Measurements from ENCODE around the gene FARP2. TPM values are rescaled to one million over a fixed set of nuclear protein-coding genes. Genes with fewer than 3 reads are reported as not detected.

FARP2 gene
- total and polyA plus RNA-seq, 2 of the 4 experiments (the other 2 are of a cell fraction) = 17.1 to 30.8 TPM

DNA sequence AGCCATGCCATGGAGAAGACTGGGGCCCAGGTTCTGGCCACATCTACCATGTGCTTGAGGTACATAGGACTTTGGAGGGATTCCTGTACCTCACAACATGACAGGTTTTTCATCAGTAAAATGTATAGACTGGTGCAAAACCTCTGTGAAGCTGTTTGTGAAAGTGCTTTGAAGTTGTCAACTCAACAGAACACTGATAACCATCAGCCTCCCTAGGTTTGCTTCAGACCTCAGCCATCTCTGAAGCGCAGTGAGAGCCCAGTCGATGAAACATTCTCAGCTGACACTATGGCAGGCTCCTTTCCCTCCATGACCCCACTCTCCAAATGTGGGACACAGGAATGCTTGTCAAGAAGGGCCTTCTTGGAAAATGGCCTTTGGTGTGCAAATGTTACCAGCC is 113.7 kb downstream of the FARP2 start:
- Histone ChIP-seq H4K91ac (ENCODE audit: insufficient read depth, low read depth, low read length) (no peak overlapping the region), H3K4me2 (ENCODE audit: low read depth, low read length) (no peak overlapping the region), H2BK5ac (ENCODE audit: low read depth, low read length, poor library complexity, severe bottlenecking) (no peak overlapping the region), H2AFZ (replicated peaks; ENCODE audit: low read length, poor library complexity) (no peak overlapping the region), H3K79me1 (ENCODE audit: low read depth in 1 of 2, low read length in 2 of 2) (no peaks in the 10 kb centered on the region), H2BK120ac (ENCODE audit: low read depth, low read length) (no peak overlapping the region), H3K36me3 (ENCODE audit: control insufficient read depth, insufficient read depth, low read length) (no peaks in the 10 kb centered on the region), H4K8ac (ENCODE audit: low read depth in 2 of 2, low read length in 2 of 2) (no peak overlapping the region), H3K56ac (ENCODE audit: extremely low read depth, insufficient read depth, low read length) (no peak overlapping the region), H2BK15ac (ENCODE audit: low read depth, low read length) (no peak overlapping the region), H4K20me1 (ENCODE audit: insufficient read depth, low read length) (no peaks in the 10 kb centered on the region), H2BK20ac (ENCODE audit: low read depth, low read length) (no peak overlapping the region), H2AK5ac (ENCODE audit: low read depth, low read length) (no peak overlapping the region), H3K27me3 (ENCODE audit: control insufficient read depth, insufficient read depth, low read length) (peaks cover 9% of the 10 kb centered on the region), H3K9ac (ENCODE audit: low read depth, low read length) (no peak overlapping the region), H2AK9ac (replicated peaks; ENCODE audit: low read depth, low read length, poor library complexity) (no peak overlapping the region), H3K9me1 (ENCODE audit: insufficient read depth, low read length) (no peaks in the 10 kb centered on the region), H4K5ac (ENCODE audit: low read depth, low read length) (no peak overlapping the region), H3K9me3 (ENCODE audit: control insufficient read depth, insufficient read depth, low read length) (no peaks in the 10 kb centered on the region), H3K4me3 (ENCODE audit: insufficient read depth, low read depth, low read length) (no peak overlapping the region), H3K27ac (ENCODE audit: insufficient read depth, low read length) (no peak overlapping the region), H3K14ac (replicated peaks; ENCODE audit: low read depth, low read length) (no peak overlapping the region), H3K4ac (ENCODE audit: low read depth, low read length) (no peak overlapping the region), H3K18ac (ENCODE audit: low read depth, low read length) (no peak overlapping the region), H3K4me1 (ENCODE audit: control insufficient read depth, insufficient read depth, low read length) (no peaks in the 10 kb centered on the region), H3K23ac (ENCODE audit: low read depth, low read length) (no peak overlapping the region)
- no CpG with 5 or more reads among the region's 2 CpGs for WGBS, 2 experiments (ENCODE audit: extremely low coverage in 2 of 2, insufficient read length in 1 of 2)
- ChIA-PET CTCF (no interaction called here), POLR2A (ENCODE audit: unreplicated experiment) (no interaction called here)
- dilution Hi-C loops (cut with HindIII; ENCODE audit: low sequenced_read_pairs, unreplicated experiment) = no loop called here
- no peak for ATAC-seq (ENCODE audit: low read depth)
- in situ Hi-C loops (cut with MboI; ENCODE audit: low sequenced_read_pairs) = no loop called here
- no peak for DNase-seq
- BruUV-seq (replicated peaks) = no TSS peak
- TF ChIP-seq SMC3 (IDR thresholded peaks at IDR 0.05; ENCODE audit: low read depth, low read length) (no peak), FOS (IDR thresholded peaks at IDR 0.05; ENCODE audit: low read depth, low read length) (no peak), CHD1 (IDR thresholded peaks at IDR 0.05; ENCODE audit: low read depth, low read length) (no peak), POLR2A (IDR thresholded peaks at IDR 0.05; ENCODE audit: low read depth, low read length) (no peak), NFE2L2 (IDR thresholded peaks at IDR 0.05; ENCODE audit: low read depth, low read length) (no peak), MXI1 (IDR thresholded peaks at IDR 0.05; ENCODE audit: borderline replicate concordance, low read depth, low read length) (no peak), BHLHE40 (IDR thresholded peaks at IDR 0.05; ENCODE audit: low read depth, low read length) (no peak), RCOR1 (IDR thresholded peaks at IDR 0.05; ENCODE audit: insufficient replicate concordance, low read length) (no peak), RAD21 (IDR thresholded peaks at IDR 0.05; ENCODE audit: low read length) (no peak), MAZ (IDR thresholded peaks at IDR 0.05; ENCODE audit: borderline replicate concordance, low read depth, low read length) (no peak), RFX5 (IDR thresholded peaks at IDR 0.05; ENCODE audit: low read depth, low read length) (no peak)
- TF ChIP-seq, protein P1, sequence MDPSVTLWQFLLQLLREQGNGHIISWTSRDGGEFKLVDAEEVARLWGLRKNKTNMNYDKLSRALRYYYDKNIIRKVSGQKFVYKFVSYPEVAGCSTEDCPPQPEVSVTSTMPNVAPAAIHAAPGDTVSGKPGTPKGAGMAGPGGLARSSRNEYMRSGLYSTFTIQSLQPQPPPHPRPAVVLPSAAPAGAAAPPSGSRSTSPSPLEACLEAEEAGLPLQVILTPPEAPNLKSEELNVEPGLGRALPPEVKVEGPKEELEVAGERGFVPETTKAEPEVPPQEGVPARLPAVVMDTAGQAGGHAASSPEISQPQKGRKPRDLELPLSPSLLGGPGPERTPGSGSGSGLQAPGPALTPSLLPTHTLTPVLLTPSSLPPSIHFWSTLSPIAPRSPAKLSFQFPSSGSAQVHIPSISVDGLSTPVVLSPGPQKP (IDR thresholded peaks at IDR 0.05; ENCODE audit: borderline replicate concordance, low read depth, low read length) = no peak
- TF ChIP-seq, protein P2, sequence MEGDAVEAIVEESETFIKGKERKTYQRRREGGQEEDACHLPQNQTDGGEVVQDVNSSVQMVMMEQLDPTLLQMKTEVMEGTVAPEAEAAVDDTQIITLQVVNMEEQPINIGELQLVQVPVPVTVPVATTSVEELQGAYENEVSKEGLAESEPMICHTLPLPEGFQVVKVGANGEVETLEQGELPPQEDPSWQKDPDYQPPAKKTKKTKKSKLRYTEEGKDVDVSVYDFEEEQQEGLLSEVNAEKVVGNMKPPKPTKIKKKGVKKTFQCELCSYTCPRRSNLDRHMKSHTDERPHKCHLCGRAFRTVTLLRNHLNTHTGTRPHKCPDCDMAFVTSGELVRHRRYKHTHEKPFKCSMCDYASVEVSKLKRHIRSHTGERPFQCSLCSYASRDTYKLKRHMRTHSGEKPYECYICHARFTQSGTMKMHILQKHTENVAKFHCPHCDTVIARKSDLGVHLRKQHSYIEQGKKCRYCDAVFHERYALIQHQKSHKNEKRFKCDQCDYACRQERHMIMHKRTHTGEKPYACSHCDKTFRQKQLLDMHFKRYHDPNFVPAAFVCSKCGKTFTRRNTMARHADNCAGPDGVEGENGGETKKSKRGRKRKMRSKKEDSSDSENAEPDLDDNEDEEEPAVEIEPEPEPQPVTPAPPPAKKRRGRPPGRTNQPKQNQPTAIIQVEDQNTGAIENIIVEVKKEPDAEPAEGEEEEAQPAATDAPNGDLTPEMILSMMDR (conservative IDR thresholded peaks at IDR 0.05; ENCODE audit: low read depth, low read length) = no peak
- intact Hi-C loops (cut with micrococcal nuclease) = no loop called here

All from IMR-90 (cell line).